SK-N-SH (cell line): ENCODE measurements around the gene MRAP.

Experiments
- CHD2 ChIP-seq: fragments of 150-350 bp; IDR thresholded peaks from 2 replicates; pipeline ENCODE4 v1.6.1; 2018; ENCODE audit warnings: low read length; ENCODE audit not compliant: partially characterized antibody
- ELF1 ChIP-seq: IDR thresholded peaks from 2 replicates; pipeline ENCODE4 v1.4.0; 2012
- FOSL2 ChIP-seq: IDR thresholded peaks from 2 replicates; pipeline ENCODE4 v1.4.0; 2012; ENCODE audit warnings: low read depth, mild to moderate bottlenecking, moderate library complexity, borderline replicate concordance
- FOXM1 ChIP-seq: IDR thresholded peaks from 2 replicates; pipeline ENCODE4 v1.4.0; 2012; ENCODE audit warnings: low read depth, mild to moderate bottlenecking
- MEF2A ChIP-seq: IDR thresholded peaks from 2 replicates; pipeline ENCODE4 v1.4.0; 2012; ENCODE audit warnings: low read depth, borderline replicate concordance
- MXI1 ChIP-seq: IDR thresholded peaks from 2 replicates; pipeline ENCODE4 v1.6.1; 2012; ENCODE audit warnings: mild to moderate bottlenecking, low read depth, low read length, improper control_type of control experiment
- POLR2AphosphoS5 ChIP-seq: IDR thresholded peaks from 2 replicates; pipeline ENCODE4 v1.6.1; 2012; ENCODE audit warnings: low read depth, low read length
- RFX5 ChIP-seq: IDR thresholded peaks from 2 replicates; pipeline ENCODE4 v1.6.1; 2012; ENCODE audit warnings: mild to moderate bottlenecking, improper control_type of control experiment, low read length
- TEAD4 ChIP-seq: IDR thresholded peaks from 2 replicates; pipeline ENCODE4 v1.4.0; 2012; ENCODE audit warnings: mild to moderate bottlenecking, borderline replicate concordance; ENCODE audit not compliant: insufficient read depth
- TF ChIP-seq, protein P1 (sequence below): fragments of 200-600 bp; sonication (generic); IDR thresholded peaks from 2 replicates; pipeline ENCODE4 v1.6.1; 2017; ENCODE audit warnings: antibody characterized with exemption, mild to moderate bottlenecking, moderate library complexity
- TF ChIP-seq, protein P2 (sequence below): IDR thresholded peaks from 2 replicates; pipeline ENCODE4 v1.6.1; 2012; ENCODE audit warnings: mild to moderate bottlenecking, low read depth, low read length, moderate library complexity
- TF ChIP-seq, protein P3 (sequence below): fragments of 150-350 bp; IDR thresholded peaks from 2 replicates; pipeline ENCODE4 v1.6.1; 2016; ENCODE audit warnings: mild to moderate bottlenecking, low read depth, low read length
- TF ChIP-seq, protein P4 (sequence below): IDR thresholded peaks from 2 replicates; pipeline ENCODE4 v1.4.0; 2012; ENCODE audit warnings: low read depth, borderline replicate concordance
- TF ChIP-seq, protein P5 (sequence below): IDR thresholded peaks from 2 replicates; pipeline ENCODE4 v1.4.0; 2012; ENCODE audit warnings: low read depth

DNA sequence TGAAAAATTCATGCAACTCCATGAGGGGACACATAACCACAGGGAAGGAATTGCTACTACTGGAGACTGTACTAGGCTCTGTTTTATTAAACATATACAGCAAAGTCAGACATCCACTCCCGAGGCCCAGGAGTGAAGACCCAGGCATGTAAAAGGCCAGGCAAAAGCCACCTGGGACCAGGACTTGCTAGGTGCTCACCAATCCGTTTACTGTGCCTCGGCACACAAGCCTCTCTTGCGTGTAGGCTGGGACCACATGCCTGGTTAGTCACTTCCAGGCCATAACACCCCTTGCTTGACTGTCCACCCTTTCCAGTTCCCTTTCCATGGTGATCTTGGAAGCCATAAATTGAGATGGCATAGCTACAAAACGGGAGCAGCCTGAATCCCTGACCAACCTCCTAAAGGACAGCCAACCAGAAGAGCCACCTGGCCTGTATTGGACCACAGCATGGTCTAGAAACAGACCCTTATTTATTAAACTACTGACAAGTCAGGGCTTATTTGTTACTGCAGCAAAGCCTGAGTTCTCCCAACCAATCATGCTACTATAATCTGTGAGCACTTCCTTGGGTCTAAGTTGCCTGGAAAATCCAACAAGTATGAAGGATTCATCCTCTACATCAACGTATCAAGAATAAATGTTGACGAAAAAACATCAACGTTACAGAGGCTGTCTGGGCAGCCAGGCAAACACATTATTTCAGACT, 54.5 kb downstream of the MRAP start:
- TF ChIP-seq, protein P1, sequence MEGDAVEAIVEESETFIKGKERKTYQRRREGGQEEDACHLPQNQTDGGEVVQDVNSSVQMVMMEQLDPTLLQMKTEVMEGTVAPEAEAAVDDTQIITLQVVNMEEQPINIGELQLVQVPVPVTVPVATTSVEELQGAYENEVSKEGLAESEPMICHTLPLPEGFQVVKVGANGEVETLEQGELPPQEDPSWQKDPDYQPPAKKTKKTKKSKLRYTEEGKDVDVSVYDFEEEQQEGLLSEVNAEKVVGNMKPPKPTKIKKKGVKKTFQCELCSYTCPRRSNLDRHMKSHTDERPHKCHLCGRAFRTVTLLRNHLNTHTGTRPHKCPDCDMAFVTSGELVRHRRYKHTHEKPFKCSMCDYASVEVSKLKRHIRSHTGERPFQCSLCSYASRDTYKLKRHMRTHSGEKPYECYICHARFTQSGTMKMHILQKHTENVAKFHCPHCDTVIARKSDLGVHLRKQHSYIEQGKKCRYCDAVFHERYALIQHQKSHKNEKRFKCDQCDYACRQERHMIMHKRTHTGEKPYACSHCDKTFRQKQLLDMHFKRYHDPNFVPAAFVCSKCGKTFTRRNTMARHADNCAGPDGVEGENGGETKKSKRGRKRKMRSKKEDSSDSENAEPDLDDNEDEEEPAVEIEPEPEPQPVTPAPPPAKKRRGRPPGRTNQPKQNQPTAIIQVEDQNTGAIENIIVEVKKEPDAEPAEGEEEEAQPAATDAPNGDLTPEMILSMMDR: no peak
- TF ChIP-seq, protein P2, sequence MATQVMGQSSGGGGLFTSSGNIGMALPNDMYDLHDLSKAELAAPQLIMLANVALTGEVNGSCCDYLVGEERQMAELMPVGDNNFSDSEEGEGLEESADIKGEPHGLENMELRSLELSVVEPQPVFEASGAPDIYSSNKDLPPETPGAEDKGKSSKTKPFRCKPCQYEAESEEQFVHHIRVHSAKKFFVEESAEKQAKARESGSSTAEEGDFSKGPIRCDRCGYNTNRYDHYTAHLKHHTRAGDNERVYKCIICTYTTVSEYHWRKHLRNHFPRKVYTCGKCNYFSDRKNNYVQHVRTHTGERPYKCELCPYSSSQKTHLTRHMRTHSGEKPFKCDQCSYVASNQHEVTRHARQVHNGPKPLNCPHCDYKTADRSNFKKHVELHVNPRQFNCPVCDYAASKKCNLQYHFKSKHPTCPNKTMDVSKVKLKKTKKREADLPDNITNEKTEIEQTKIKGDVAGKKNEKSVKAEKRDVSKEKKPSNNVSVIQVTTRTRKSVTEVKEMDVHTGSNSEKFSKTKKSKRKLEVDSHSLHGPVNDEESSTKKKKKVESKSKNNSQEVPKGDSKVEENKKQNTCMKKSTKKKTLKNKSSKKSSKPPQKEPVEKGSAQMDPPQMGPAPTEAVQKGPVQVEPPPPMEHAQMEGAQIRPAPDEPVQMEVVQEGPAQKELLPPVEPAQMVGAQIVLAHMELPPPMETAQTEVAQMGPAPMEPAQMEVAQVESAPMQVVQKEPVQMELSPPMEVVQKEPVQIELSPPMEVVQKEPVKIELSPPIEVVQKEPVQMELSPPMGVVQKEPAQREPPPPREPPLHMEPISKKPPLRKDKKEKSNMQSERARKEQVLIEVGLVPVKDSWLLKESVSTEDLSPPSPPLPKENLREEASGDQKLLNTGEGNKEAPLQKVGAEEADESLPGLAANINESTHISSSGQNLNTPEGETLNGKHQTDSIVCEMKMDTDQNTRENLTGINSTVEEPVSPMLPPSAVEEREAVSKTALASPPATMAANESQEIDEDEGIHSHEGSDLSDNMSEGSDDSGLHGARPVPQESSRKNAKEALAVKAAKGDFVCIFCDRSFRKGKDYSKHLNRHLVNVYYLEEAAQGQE: no peak
- TF ChIP-seq, protein P3, sequence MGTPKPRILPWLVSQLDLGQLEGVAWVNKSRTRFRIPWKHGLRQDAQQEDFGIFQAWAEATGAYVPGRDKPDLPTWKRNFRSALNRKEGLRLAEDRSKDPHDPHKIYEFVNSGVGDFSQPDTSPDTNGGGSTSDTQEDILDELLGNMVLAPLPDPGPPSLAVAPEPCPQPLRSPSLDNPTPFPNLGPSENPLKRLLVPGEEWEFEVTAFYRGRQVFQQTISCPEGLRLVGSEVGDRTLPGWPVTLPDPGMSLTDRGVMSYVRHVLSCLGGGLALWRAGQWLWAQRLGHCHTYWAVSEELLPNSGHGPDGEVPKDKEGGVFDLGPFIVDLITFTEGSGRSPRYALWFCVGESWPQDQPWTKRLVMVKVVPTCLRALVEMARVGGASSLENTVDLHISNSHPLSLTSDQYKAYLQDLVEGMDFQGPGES: no peak
- TF ChIP-seq MEF2A: no peak
- TF ChIP-seq FOSL2: no peak
- TF ChIP-seq, protein P4, sequence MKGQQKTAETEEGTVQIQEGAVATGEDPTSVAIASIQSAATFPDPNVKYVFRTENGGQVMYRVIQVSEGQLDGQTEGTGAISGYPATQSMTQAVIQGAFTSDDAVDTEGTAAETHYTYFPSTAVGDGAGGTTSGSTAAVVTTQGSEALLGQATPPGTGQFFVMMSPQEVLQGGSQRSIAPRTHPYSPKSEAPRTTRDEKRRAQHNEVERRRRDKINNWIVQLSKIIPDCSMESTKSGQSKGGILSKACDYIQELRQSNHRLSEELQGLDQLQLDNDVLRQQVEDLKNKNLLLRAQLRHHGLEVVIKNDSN: no peak
- no peak for TF ChIP-seq FOXM1
- no peak for TF ChIP-seq TEAD4
- no peak for TF ChIP-seq MXI1
- TF ChIP-seq POLR2AphosphoS5: no peak
- no peak for TF ChIP-seq CHD2
- TF ChIP-seq, protein P5, sequence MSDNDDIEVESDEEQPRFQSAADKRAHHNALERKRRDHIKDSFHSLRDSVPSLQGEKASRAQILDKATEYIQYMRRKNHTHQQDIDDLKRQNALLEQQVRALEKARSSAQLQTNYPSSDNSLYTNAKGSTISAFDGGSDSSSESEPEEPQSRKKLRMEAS: no peak
- TF ChIP-seq ELF1: no peak
- TF ChIP-seq RFX5: no peak
